Activated naive CD4-positive, alpha-beta T cell (primary cell): ENCODE data around the gene RIN3.

ENCODE experiments used
- DNase-seq, 4 experiments: peaks; one replicate each; lab custom pipeline; 2025; lab: John Stamatoyannopoulos, UW

The RIN3 gene

DNA sequence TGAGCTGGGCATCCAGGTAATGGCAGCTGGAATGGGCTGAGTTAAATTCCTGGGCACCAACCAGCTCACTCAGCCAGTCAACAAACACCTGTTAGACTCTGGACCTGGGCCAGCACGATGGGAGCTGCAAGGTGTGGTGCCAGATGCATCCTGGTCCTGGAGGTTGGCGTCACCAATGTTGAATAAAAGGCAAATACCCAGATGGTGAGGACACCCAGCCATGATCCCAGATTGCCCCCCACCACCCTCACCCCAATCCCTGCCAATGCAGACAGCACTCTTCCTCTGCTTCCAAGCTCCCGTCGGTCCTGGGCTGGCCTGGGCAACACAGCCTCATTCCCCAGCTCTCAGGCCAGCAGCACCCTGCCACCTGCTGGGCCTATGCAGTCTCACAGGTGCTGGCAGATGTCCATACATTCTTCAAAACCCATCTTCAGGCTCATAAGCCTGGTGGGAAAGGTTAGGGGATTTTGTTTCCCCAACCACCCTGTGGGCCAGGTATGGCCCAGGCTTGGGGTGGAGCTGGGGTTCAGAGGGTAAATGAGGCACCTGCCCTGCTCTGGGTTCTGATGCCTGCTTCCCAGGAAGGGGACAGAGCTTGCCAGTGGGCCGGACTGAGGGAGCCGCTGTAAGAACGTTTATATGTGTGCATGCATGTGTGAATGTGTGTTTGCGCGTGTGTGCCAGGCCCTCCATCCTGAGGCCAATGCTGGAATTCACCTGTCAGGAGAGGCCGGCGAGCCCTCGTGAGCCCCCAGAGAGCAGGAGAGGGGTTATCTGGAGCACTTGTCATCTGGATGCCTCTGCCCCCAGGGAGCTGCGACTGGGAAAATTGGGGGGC, 176.8 kb downstream of the RIN3 start:
- DNase-seq = no peak

- DNase-seq = peak in 2 of 4 experiments; percentile 25 to 45
Measured at GRCh38 chr14:92692822-92693226, 179.2 kb downstream of the RIN3 start.

- peak in 1 of 4 experiments; percentile 22 for DNase-seq
Measured at GRCh38 chr14:92693998-92694795, 180.6 kb downstream of the RIN3 start.

GRCh38 chr14:92694807-92695206, 181.2 kb downstream of the RIN3 start:
- DNase-seq = no peak

DNA sequence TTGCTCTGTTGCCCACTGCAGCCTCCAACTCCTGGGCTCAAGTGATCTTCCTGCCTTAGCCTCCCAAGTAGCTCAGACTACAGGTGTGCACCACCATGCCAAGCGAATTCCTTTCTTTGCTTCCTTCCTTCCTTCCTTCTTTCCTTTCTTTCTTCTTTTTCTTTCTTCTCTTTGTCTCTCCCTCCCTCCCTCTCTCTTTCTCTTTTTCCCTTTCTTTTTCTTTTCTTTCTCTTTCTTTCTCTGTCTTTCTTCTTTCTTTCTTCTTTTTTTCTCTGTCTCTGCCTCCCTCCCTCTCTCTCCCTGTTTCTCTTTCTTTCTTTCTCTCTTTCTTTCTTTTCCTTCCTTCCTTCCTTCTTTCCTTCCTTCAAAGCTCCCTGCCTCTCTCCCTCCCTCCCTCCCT, 182.0 kb downstream of the RIN3 start:
- no peak for DNase-seq

DNA sequence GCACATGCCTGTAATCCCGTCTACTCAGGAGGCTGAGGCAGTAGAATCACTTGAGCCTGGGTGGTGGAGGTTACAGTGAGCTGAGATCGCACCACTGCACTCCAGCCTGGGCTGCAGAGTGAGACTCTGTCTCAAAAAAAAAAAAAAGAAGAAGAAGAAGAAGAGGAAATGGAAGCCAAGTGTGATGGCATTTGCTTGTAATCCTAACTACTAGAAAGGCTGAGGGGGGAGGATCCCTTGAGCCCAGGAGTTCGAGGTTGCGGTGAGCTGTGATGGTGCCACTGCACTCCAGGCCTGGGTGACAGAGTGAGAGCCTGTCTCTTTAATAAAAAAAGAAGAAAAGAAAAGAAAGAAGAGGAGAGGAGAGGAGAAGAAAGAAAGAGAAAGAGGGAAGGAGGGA, 182.8 kb downstream of the RIN3 start:
- DNase-seq = no peak

DNA sequence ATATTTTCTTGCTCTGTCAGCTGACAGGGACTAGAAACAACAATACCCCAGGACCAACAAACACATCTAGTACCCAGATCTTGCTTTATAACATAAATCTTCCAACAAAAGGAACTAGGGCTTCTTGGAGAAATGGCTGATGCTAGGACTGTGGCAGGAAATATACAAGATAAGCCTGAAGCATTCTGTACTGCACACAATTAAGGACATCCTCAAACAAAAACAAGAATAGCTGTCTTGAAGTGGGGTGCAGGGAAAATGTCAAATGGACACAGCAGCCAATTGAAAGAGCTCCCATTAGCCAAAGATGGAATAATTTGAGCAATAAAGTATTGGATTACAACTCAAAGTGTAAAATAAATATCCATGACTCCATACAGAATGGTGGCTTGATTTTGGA, 184.8 kb downstream of the RIN3 start:
- DNase-seq = no peak

DNA sequence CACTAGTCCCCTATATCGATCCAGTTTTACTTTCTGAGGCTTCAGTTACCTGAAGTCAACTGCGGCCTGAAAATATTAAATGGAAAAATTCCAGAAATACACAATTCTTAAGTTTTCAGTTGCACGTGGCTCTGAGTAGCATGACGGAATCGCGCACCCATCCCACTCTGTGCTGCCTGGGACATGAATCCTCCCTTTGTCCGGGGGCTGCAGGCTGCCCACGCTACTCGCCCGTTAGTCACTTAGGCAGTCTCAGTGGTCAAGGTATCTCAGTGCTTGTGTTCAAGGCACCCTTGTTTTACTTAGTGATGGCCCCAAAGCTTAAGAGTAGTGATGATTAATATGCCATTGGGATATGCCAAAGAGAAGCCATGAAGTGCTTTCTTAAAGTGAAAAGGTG, 188.2 kb downstream of the RIN3 start:
- no peak for DNase-seq

DNA sequence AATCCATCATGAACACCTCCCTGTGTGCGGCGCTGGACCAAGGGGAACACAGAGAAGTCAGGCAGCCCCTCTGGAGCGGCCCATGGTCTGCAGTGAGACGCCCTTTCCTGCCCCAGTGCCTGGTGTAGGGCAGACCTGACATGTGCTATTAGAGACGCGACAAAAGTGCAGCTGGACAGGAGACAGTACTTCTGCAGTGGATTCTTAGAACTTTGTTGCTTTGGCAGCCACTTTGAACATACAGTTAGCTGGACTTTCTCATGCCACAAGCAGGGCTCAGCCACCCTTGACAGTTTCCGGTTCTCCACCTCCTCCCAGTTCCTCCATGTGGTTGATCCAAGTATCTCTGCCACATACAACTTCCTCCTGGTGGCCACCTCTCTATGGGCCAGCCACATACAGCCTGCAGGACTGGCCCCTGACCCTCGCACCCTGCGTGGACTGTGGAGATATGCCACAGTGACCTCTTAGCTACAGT, 188.9 kb downstream of the RIN3 start:
- DNase-seq = no peak

DNA sequence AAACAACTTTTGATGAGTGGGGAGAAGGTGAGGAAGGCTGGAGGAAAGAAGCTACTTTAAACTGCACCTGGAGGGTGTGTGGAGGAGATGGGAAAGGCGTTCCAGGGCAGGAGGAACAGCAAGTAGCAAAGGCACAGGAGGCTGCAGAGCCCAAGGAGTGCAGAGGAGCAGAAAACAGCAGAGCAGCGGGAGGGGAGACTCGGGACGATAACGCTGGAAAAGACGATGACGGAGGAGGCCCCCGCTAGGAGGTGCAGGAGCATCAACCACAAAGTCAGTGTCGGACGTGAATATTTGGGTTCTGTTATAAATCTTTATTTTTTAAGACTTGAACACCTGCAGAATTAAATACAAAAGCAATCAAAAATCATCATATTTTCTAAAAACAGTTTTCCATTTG, 189.9 kb downstream of the RIN3 start:
- DNase-seq = no peak

DNA sequence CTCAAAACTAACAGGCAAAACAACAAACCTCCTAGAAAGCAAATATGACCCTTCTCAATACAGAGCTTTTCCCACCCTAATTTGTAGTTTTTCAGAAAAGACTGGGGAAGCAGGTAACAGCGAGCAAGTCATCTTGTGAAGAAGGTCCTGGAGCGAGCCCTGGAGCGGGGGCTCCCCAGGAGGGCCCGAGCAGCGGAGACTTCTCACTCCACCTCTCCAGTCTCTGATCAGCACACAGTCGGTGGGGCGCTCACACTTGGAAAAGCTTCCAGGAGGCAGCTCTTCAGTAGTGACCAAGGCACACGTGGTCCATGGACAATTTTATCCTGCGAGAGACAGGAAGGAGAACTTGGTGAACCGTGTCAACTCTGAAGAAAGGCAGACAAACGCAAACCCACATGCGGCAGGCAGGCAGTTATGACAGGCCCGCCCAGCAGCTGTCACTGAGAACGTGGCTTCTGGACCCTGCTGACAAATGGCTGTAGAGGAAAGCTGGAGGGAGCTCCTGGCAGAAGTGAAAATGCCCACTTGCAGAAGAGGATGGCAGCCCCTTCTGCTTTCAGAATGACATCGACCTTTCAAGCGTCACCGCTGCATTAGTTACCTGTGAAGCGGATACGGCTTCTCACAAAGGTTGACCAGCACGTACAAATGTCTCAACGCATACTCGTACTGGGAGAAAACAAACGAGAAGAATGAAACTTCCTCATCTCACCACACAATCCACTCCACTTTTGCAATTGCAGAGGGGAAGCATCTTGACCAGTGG, 190.6 kb downstream of the RIN3 start:
- no peak for DNase-seq

GRCh38 chr14:92704821-92705220, 191.2 kb downstream of the RIN3 start:
- DNase-seq = no peak

DNA sequence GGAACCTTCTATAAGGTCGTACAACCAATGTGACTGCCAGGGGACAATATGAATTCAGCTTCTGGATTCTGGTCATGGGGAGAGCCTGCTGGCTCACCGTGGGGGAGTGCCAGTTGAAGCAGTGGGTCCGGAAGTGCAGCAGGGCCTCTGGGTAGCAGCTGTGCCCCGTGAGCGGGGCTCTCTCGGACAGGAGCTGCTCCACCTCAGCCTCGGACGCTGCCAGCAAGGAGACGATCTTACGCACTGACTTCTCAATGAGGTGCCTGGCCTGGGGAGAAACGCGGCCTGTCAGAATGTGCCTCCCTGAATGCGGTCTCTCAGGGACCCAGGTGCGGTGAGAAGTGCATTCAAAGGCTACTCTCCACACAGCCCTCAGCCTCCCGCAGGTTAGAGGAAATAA, 192.8 kb downstream of the RIN3 start:
- DNase-seq = no peak

- DNase-seq = no peak
Measured at GRCh38 chr14:92709340-92710000, 195.9 kb downstream of the RIN3 start.

DNA sequence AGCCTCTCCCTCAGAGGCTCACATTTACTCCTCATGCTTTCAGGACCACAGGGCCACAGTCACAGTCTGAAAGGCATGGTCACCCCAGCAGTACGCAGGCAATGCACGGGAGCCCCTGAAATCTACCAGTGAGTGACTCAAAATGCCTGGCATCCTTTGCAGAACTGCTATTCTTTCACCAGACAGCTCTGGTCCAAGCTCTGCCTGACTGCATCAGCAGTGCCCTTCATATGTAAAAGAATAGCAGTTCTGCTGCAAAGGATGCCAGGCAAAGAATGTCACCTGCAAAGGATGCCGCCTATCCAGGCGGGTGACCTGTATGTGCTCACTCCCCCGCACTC, 196.4 kb downstream of the RIN3 start:
- no peak for DNase-seq

- DNase-seq = no peak
Measured at GRCh38 chr14:92711976-92712653, 198.5 kb downstream of the RIN3 start.

- DNase-seq = no peak
Measured at GRCh38 chr14:92712654-92713051, 199.1 kb downstream of the RIN3 start.

- DNase-seq = peak; percentile 50 to 78 (median 70)
Measured at GRCh38 chr14:92714739-92715307, 201.2 kb downstream of the RIN3 start.

GRCh38 chr14:92716131-92716530, 202.6 kb downstream of the RIN3 start:
- DNase-seq = no peak

DNA sequence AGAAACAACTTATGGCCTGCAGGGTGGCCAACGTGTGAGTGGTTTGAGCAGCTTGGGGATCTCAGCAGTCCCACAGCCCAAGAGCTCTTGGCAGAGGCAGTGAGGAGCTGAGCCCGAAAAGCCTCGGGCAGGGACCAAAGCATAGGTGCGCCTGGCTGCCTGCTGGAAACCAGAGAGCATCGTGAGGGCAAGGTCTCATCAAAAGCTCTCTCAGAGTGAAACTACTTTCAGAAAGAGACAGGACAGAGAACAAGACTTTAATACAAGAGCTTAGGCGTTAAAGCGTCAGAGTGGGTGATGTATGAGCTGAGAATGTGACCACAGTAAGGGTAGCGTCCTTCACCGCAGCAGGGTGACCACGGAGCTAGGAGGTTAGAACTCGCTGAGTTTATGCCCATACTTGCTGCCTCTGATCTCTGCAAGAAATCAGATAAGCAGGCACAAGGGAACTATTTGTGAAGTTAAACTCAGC, 204.0 kb downstream of the RIN3 start:
- no peak for DNase-seq

DNA sequence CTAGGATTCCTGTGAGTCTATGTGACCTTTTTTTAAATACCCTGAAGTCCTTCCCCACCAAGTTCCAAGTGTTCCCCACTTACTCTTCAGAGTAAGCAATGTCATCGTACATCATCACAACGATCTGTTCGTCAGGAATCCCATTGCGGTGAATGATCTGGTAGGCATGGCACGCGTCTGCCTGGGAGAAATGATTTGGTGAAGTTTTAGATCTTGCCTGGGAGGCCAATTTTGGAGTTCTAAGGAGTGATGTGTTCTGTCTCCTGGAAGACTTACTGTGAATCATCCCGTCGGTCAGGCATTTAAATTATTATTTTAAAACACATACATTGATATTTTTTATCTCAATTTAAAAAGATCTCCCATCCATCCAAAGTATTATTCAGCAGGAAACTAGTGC, 205.1 kb downstream of the RIN3 start:
- DNase-seq = no peak
